Measurements from ENCODE around the gene SLC36A1. TPM values are rescaled to one million over a fixed set of nuclear protein-coding genes. Genes with fewer than 3 reads are reported as not detected.

SLC36A1 gene
- total and polyA plus RNA-seq, 8 donors: 4.0 to 34.5 (median 5.6) TPM

DNA sequence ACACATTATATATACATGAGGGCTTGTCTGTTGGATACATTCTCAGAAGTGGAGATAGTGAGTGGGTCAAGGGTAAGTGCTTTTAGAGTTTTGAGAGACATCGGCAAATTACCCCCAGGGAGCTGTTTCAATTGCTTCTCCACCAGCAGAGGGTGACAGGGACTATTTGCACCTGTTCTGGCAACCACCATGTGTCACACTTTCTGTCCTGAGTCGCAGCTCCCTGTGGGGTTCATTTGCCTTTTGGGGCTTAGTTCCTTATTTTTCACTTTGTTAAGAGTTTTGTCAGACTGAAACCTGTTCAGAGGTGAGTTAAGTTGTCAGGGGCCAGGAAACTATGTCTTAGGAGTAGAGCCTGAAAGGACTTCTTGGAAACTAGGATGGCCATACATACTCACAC lies 20.1 kb upstream of the SLC36A1 start:
- TF ChIP-seq, protein P1, sequence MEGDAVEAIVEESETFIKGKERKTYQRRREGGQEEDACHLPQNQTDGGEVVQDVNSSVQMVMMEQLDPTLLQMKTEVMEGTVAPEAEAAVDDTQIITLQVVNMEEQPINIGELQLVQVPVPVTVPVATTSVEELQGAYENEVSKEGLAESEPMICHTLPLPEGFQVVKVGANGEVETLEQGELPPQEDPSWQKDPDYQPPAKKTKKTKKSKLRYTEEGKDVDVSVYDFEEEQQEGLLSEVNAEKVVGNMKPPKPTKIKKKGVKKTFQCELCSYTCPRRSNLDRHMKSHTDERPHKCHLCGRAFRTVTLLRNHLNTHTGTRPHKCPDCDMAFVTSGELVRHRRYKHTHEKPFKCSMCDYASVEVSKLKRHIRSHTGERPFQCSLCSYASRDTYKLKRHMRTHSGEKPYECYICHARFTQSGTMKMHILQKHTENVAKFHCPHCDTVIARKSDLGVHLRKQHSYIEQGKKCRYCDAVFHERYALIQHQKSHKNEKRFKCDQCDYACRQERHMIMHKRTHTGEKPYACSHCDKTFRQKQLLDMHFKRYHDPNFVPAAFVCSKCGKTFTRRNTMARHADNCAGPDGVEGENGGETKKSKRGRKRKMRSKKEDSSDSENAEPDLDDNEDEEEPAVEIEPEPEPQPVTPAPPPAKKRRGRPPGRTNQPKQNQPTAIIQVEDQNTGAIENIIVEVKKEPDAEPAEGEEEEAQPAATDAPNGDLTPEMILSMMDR (IDR thresholded peaks at IDR 0.05): no peak
- peaks cover 0 to 13% of the 10 kb centered on the region in 2 donors for H3K27me3 ChIP-seq
- no peaks in the 10 kb centered on the region for H3K36me3 ChIP-seq
- intact Hi-C loops (cut with DNase I): no loop called here
- H3K4me3 ChIP-seq: no peak overlapping the region
- H3K9me3 ChIP-seq: no peaks in the 10 kb centered on the region
- H3K27ac ChIP-seq: no peak overlapping the region
- DNase-seq (no peak), ATAC-seq (no peak)
- H3K4me1 ChIP-seq: no peaks in the 10 kb centered on the region

DNA sequence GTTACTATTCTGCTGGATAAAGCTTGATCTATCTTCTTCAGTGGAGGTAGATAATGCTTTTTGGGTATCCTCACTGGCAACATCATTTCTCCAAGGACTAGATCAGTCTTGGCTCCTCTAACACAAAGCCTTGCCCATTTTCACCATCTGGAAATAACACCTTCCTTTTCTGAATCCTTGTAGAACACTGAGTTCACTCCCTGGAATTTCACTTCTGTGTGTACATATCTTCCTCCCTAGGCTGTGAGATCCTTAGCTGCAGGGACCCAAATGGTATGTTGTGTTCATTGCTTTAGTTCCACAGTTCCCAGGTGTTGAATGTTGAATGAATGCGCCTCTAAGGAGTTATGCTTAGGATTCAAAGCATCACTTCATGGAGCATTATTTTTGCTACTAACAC lies 16.7 kb upstream of the SLC36A1 start:
- H3K9me3 ChIP-seq: no peaks in the 10 kb centered on the region
- no peak for DNase-seq
- no peak overlapping the region for H3K4me3 ChIP-seq
- no peaks in the 10 kb centered on the region for H3K27me3 ChIP-seq
- no peak for ATAC-seq
- TF ChIP-seq, protein P1 (IDR thresholded peaks at IDR 0.05): no peak
- no peaks in the 10 kb centered on the region for H3K36me3 ChIP-seq
- H3K4me1 ChIP-seq: no peaks in the 10 kb centered on the region
- no peak overlapping the region for H3K27ac ChIP-seq
- intact Hi-C loops (cut with DNase I): no loop called here

DNA sequence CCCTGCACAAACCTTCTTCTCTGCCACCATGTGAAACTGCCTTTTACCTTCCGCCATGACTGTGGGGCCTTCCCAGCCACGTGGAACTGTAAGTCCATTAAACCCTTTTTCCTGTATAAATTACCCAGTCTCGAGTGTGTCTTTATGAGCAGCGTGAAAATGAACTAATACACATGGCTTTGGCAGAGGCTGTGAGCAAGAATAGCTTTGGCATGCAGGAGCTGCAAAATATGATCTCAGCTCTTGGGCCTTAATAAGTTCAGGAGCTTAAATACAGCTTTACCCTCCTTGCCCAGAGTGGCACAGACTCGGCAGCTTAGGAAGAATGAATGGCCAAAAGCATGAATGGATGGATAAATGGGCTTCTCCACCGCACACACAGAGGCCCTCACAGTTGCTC lies 15.7 kb upstream of the SLC36A1 start:
- no peaks in the 10 kb centered on the region for H3K9me3 ChIP-seq
- TF ChIP-seq, protein P1 (IDR thresholded peaks at IDR 0.05): no peak
- ATAC-seq (no peak), DNase-seq (no peak)
- no peaks in the 10 kb centered on the region for H3K27me3 ChIP-seq
- no peaks in the 10 kb centered on the region for H3K4me1 ChIP-seq
- intact Hi-C loops (cut with DNase I): no loop called here
- no peak overlapping the region for H3K27ac ChIP-seq
- H3K4me3 ChIP-seq: no peak overlapping the region
- H3K36me3 ChIP-seq: no peaks in the 10 kb centered on the region

DNA sequence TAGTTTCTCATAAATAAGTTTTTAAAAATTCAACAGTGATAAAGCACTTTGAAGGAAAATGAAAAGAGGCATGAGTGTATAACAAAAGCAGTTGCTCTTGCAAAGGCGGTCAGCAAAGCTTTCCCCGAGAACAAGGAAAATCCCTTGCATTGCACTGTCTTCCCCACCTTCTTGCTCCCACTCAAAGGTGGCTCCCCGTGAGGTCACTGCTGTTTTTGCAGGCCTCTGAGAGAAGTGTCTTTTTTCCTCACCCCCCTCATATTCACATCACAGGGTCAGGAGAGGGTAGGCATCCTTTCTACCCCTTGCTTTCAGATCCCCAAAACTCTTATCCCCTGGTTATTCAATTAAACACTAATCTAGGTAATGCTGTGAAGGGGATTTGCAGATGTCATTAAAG lies 15.2 kb upstream of the SLC36A1 start:
- H3K4me3 ChIP-seq: no peak overlapping the region
- no peak overlapping the region for H3K27ac ChIP-seq
- no peaks in the 10 kb centered on the region for H3K27me3 ChIP-seq
- H3K4me1 ChIP-seq: no peaks in the 10 kb centered on the region
- DNase-seq (no peak), ATAC-seq (no peak)
- H3K9me3 ChIP-seq: no peaks in the 10 kb centered on the region
- H3K36me3 ChIP-seq: no peaks in the 10 kb centered on the region
- intact Hi-C loops (cut with DNase I): no loop called here
- TF ChIP-seq, protein P1 (IDR thresholded peaks at IDR 0.05): no peak

DNA sequence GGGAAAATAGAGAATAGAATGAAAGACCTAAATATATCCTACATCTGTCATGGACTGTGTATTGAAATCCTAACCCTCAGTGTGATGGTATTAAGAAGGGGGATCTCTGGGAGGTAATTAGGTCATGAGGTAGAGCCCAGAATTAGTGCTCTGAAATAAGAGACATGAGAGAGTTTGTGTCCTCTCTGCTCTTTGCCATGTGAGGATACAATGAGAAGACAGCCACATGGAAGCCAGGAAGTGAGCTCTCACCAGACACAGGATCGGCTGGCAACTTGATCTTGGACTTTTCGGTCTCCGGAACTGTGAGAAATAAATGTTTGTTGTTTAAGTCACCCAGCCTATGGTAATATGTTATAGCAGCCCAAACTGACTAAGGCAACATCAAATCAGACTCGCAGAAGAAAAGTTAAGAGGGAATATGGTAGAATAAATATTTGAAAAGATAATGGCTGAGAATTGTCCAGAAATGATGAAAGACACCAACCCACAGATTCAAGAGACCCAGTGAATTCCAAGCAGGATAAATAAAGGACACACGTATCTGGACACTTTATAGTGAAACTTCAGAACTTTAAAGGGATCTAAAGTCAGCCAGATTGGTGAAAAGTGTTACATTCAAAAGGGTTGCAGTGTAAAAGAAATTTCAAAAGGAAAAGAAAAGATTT lies 12.7 kb upstream of the SLC36A1 start:
- Histone ChIP-seq H3K9me3 (no peaks in the 10 kb centered on the region), H3K4me1 (no peaks in the 10 kb centered on the region), H3K36me3 (no peaks in the 10 kb centered on the region), H3K27me3 (no peaks in the 10 kb centered on the region), H3K27ac (no peak overlapping the region), H3K4me3 (no peak overlapping the region)
- no peak for DNase-seq
- no peak for ATAC-seq
- intact Hi-C loops (cut with DNase I): no loop called here
- TF ChIP-seq, protein P1 (IDR thresholded peaks at IDR 0.05): no peak

All from left lung (tissue), 10 donors.